ENCODE data around the gene CPLX3. TPM values are rescaled to one million over a fixed set of nuclear protein-coding genes. Genes with fewer than 3 reads are reported as not detected.

CPLX3 gene
- total and polyA plus RNA-seq, 2 of the 8 experiments (the other 6 are each of a cell fraction or from before 2014, with no cell fraction given): 0.17 TPM; not detected in 1

- H3K27ac ChIP-seq (ENCODE audit: low read depth, low read length): no peak overlapping the region
- no peak overlapping the region for H3K14ac ChIP-seq (ENCODE audit: insufficient read length)
- H3K27me3 ChIP-seq (replicated peaks in 1 of 4; ENCODE audit: control insufficient read depth in 3 of 4, extremely low read depth in 1 of 4, insufficient read depth in 3 of 4, low read length in 3 of 4): no peaks in the 10 kb centered on the region
- peaks cover 0 to 7% of the 10 kb centered on the region in 2 experiments; a peak in 1 of 4 replicates for H3K79me2 ChIP-seq (ENCODE audit: control insufficient read depth in 1 of 2, insufficient read depth in 2 of 2, low read length in 2 of 2)
- no peak overlapping the region for H3K9ac ChIP-seq (replicated peaks in 1 of 4; ENCODE audit: extremely low read depth in 1 of 4, low read depth in 3 of 4, low read length in 3 of 4)
- no peaks in the 10 kb centered on the region for H3K23me2 ChIP-seq (ENCODE audit: low read depth, low read length)
- no peak overlapping the region for H3K4me2 ChIP-seq (ENCODE audit: insufficient read depth in 1 of 2, low read depth in 2 of 2, low read length in 2 of 2)
- H2BK5ac ChIP-seq (ENCODE audit: low read depth, low read length): no peak overlapping the region
- no peak overlapping the region for H3K56ac ChIP-seq (replicated peaks; ENCODE audit: insufficient read length, low read depth, low read length)
- peaks cover 4 to 27% (median 14%) of the 10 kb centered on the region in 4 experiments for H3K4me1 ChIP-seq (replicated peaks in 1 of 4; ENCODE audit: control insufficient read depth in 3 of 4, insufficient read depth in 4 of 4, low read length in 3 of 4)
- 92% methylated on average over 12 of the region's 12 CpGs; no CpG with 5 or more reads in 1 of the 2 experiments for WGBS, 2 experiments (ENCODE audit: extremely low coverage in 1 of 2, insufficient coverage in 1 of 2, insufficient read length in 1 of 2, insufficient replicate concordance in 2 of 2, low coverage in 1 of 2, low lambda C conversion rate in 2 of 2, missing lambda C conversion rate in 1 of 2)
- FAIRE-seq: no peak
- H3K4me3 ChIP-seq (ENCODE audit: extremely low read depth in 1 of 4, insufficient read depth in 2 of 4, low read depth in 3 of 4, low read length in 4 of 4): no peak overlapping the region
- H3K4ac ChIP-seq (replicated peaks; ENCODE audit: insufficient read length, low read depth, low read length): no peak overlapping the region
- no peak overlapping the region for H2AK5ac ChIP-seq (ENCODE audit: low read depth, low read length)
- no peak overlapping the region for H2AFZ ChIP-seq (ENCODE audit: low read length)
- ChIA-PET CTCF (ENCODE audit: partially characterized antibody) (interaction anchor here (0.5 to 53.7 kb wide), 15 partner anchors 8 to 239 kb away, joined by 3 to 1439 read pairs (median 5); partner anchors contain the start of genes CLK3 and CSK), POLR2A (ENCODE audit: partially characterized antibody) (interaction anchor here (0.6 to 2.8 kb wide), 8 partner anchors 8 to 275 kb away, joined by 3 to 14 read pairs (median 4); partner anchors contain the start of gene CSK)
- H3K9me3 ChIP-seq (ENCODE audit: insufficient read depth in 2 of 2, low read depth in 1 of 2, low read length in 1 of 2): no peaks in the 10 kb centered on the region
- peaks cover 36 to 49% of the 10 kb centered on the region in 2 experiments for H4K20me1 ChIP-seq (replicated peaks in 1 of 2; ENCODE audit: control insufficient read depth in 1 of 2, insufficient read depth in 2 of 2, low read length in 2 of 2)
- no peak overlapping the region for H2BK20ac ChIP-seq (ENCODE audit: low read length)
- H4K5ac ChIP-seq (ENCODE audit: insufficient read length, low read depth, low read length): no peak overlapping the region
- H3K36me3 ChIP-seq (ENCODE audit: control insufficient read depth in 2 of 4, insufficient read depth in 4 of 4, low read length in 3 of 4): no peaks in the 10 kb centered on the region
- H2BK15ac ChIP-seq (ENCODE audit: low read length): no peak overlapping the region
- H3K23ac ChIP-seq (ENCODE audit: insufficient read length): no peak overlapping the region
- H3K79me1 ChIP-seq (ENCODE audit: low read depth, low read length): peaks cover 29% of the 10 kb centered on the region
- no peak overlapping the region for H2BK12ac ChIP-seq (ENCODE audit: low read depth, low read length)
- no peak overlapping the region for H3K18ac ChIP-seq (ENCODE audit: extremely low read depth, low read length)
- no peak overlapping the region for H2BK120ac ChIP-seq (replicated peaks; ENCODE audit: low read depth, low read length)
- H4K91ac ChIP-seq (replicated peaks; ENCODE audit: insufficient read length, low read length): no peak overlapping the region
- H4K8ac ChIP-seq (ENCODE audit: extremely low read depth, insufficient read depth, low read length): no peak overlapping the region
- DNase-seq (ENCODE audit: low read depth in 1 of 2, low spot score in 2 of 2): no peak
- TF ChIP-seq RXRA (IDR thresholded peaks at IDR 0.05; ENCODE audit: insufficient read depth, low read depth, low read length) (no peak), SIX5 (IDR thresholded peaks at IDR 0.05; ENCODE audit: low read depth, low read length) (no peak), BCL11A (IDR thresholded peaks at IDR 0.05; ENCODE audit: low read depth in 2 of 2, low read length in 2 of 2) (no peak), KDM1A (IDR thresholded peaks at IDR 0.05; ENCODE audit: borderline replicate concordance, low read length) (peak; percentile 38; the same call in 1 of the 2 replicates)
Observed at GRCh38 chr15:74792227-74793016, 34.0 kb upstream of the CPLX3 start.

Data from H1 (cell line).